NCI-H82 treated with DMSO at 0.1 percent for 48 hours (cell line): ENCODE results near the gene CCDC91.

Experiments used
- DNase-seq: peaks from one replicate; lab custom pipeline; 2025; ENCODE audit not compliant: unreplicated experiment; lab: John Stamatoyannopoulos, UW

Gene CCDC91

DNA sequence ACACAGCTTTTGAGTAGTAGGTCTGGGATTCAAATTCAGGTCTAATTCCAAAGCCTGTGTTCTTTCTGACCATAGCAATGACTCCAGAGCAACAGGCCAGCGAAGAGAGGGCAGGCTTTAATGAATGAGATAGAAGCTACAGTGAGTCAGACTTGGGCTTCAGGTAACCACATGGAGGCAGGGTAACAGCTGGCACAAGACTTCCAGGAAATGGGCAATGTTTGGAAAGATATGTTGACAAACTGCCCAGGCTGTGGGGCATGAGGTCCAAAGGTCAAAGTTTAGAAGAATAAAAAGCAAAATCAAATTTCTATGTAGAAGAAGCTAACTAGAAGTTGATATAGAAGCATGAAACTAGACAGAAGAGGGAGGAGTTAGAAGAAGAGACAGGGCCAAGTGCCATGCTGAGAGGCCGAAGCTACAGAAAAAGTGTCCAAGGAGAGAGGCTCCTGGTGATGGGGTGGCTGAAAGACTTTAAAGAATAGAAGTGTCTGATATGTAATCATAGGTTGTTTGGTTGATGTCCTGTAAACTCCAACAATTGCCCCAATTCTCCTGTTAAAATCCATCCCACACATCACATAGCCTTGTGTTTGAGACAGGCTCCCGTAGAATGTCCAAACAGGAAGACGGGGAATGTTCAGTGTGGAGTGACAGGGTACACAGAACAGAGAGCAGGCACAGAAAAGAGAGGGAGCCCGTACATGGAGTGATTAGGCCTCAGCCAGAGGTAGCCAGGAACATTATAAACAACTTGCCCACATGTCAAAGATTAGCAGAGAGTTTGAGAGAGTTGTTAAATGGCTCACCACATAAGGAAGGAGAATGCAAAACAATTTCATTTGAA, 384.7 kb downstream of the CCDC91 start:
- DNase-seq = no peak

DNA sequence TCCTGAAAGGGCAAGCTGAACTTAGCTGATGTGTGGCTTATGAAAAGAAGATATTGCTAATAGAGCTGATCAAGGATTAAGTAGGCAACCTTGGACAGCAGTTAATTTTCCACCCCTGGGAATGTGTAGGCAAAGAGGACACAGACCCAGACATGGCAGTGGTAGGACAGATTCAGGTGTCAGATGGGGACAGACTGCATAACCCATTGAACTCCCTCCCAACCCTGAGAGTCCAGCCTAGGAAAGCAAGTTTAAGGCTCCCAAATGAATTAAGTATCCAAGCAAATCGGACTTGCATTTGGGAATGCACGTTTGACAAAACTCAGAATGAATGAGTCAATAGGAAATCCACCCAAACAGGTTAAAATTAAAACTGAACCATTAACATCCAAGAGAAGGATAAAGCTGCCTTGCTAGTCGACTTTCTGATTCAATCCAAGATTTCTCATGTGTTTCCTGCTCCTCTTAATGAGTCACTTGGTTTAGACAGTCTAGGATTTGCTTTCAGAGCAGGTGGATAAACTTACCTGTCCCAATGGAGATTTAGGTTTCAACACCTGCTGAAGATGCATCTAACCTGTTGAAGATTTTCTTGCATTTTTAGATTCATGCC, 385.4 kb downstream of the CCDC91 start:
- no peak for DNase-seq

GRCh38 chr12:28578361-28578760, 388.1 kb downstream of the CCDC91 start:
- DNase-seq = no peak

DNA sequence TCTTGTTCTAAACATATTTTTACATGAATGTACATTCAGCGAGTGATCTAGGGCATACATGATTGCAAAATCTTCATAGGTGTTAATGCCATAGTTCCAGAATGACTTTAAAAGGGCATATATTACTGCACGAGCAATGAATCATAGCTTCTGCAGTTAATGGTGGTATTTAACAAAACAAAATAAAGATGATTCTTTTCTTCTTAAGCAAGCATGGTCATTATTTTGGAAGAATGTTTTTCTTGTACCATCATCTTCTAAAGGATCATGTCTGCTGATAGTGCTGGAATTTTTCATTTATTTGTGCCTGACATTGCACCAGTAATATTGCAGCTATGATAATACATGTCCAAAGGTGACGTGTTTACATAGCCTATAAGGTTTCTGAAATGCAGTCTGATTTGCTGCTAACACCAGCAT, 388.6 kb downstream of the CCDC91 start:
- no peak for DNase-seq

GRCh38 chr12:28582672-28583376, 392.6 kb downstream of the CCDC91 start:
- DNase-seq = no peak

DNA sequence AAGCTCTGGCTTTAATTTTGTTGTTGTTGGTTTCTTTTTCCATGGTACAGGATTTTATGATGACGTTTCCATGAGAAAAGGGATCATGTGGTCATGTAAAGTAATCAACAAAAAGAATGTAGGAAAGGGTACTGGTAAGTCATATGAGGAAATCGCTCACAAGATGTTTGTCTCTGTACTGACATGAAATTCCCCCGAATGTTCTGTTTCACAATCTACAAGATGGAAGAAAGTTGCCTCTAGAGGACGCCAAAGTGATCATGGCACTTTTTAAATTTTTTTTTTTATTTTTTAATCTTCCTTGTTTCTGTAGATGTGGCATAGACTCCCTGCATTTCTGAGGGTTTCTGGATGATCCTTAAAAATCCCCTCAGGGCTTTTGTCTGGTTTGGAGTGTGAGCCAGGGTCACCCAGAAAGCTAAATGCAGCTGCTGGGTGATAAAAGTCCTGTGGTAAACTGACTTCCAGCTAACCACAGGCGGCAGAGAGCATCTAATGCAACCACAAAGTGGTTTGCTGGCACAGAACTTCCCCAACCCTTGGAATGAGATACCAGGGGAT, 393.5 kb downstream of the CCDC91 start:
- no peak for DNase-seq

DNA sequence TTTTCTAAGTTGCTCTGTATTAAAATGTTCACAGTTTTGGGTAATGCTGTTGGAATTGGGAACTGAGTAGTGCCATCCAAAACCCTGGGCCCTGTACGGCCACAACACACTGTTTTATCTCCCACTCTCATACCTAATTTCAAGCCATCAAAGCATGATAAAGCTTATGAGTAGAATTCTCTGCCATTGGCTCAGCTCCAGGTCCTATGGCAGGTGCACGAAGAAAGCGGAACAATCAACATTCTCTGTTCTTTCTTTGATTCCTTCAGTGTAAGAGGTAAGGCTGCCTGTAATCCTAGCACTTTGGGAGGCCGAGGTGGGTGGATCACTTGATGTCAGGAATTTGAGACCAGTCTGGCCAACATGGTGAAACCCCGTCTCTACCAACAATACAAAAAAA, 394.9 kb downstream of the CCDC91 start:
- no peak for DNase-seq

- DNase-seq = no peak
These were observed 396.2 kb downstream of the CCDC91 start for GRCh38 chr12:28586481-28586880.

DNA sequence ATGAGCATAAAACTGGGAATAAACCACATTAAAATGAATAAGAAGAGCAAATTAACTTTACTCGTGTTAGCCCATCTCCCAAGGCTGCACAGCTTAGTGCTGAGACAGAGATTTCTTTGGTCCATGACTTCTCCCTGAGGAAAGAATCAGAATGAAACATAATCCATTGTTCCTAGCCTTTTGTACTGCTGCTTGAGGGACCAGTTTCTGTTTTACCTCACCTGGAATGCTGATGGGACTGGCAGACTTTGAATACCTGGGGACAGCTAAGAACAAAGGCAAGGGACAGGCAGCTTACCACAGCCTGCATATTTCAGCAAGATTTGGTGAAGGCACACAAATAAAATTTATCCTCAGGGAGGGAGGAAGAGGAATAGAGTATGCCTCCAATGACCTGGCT, 401.6 kb downstream of the CCDC91 start:
- no peak for DNase-seq
